Keratinocyte (primary cell): Measurements from ENCODE around the gene APCDD1L. TPM values are rescaled to one million over a fixed set of nuclear protein-coding genes. Genes with fewer than 3 reads are reported as not detected.

Source experiments
- DNase-seq: peaks from one replicate; pipeline ENCODE4 v3.0.0-alpha.2; 2011; ENCODE audit warnings: low read depth, missing footprints, low spot score
- FAIRE-seq: peaks from 2 replicates; lab custom pipeline; 2011; peaks lifted over from hg19 to GRCh38; lab: Jason Lieb, UNC
- H2AFZ ChIP-seq: 2 replicates; pipeline ENCODE4 v1.6.0; 2012; ENCODE audit warnings: low read length, control low read depth, inconsistent platforms; ENCODE audit not compliant: control insufficient read depth
- H3K27ac ChIP-seq: 2 replicates; pipeline ENCODE4 v1.5.1; 2011; ENCODE audit warnings: low read length; ENCODE audit not compliant: control insufficient read depth, insufficient read depth
- H3K27me3 ChIP-seq: 3 replicates; pipeline ENCODE4 v1.6.0; 2011; ENCODE audit warnings: low read length; ENCODE audit not compliant: control insufficient read depth, insufficient read depth; ENCODE audit errors: extremely low read depth
- H3K36me3 ChIP-seq, 2 experiments: 2 replicates in 1 of 2; 3 replicates in 1 of 2; pipeline ENCODE4 v1.5.1; 2011; ENCODE audit warnings: low read length in 2 of 2, mild to moderate bottlenecking in 1 of 2; ENCODE audit not compliant: control insufficient read depth in 2 of 2, insufficient read depth in 2 of 2; ENCODE audit errors: extremely low read depth in 1 of 2
- H3K4me1 ChIP-seq: 3 replicates; pipeline ENCODE4 v1.5.1; 2011; ENCODE audit warnings: low read length; ENCODE audit not compliant: control insufficient read depth, insufficient read depth; ENCODE audit errors: extremely low read depth
- H3K4me2 ChIP-seq: 3 replicates; pipeline ENCODE4 v1.6.0; 2011; ENCODE audit warnings: low read depth, low read length; ENCODE audit not compliant: control insufficient read depth, insufficient read depth; ENCODE audit errors: extremely low read depth
- H3K4me3 ChIP-seq, 3 experiments: fragments of 200-600 bp in 1 of 3; sonication (generic) in 1 of 3; 2 replicates in 2 of 3; 3 replicates in 1 of 3; pipeline ENCODE4 v1.5.1; 2011 to 2016; ENCODE audit warnings: low read length in 3 of 3, mild to moderate bottlenecking in 3 of 3, control low read depth in 2 of 3, inconsistent platforms in 1 of 3, low read depth in 1 of 3, mixed read lengths in 1 of 3, mixed run types in 1 of 3, moderate library complexity in 1 of 3; ENCODE audit not compliant: control insufficient read depth in 2 of 3, insufficient read depth in 2 of 3; ENCODE audit errors: extremely low read depth in 1 of 3
- H3K79me2 ChIP-seq: 2 replicates; pipeline ENCODE4 v1.6.0; 2012; ENCODE audit warnings: low read length; ENCODE audit not compliant: control insufficient read depth, insufficient read depth
- H3K9ac ChIP-seq: 3 replicates; pipeline ENCODE4 v1.6.0; 2011; ENCODE audit warnings: low read length; ENCODE audit not compliant: control insufficient read depth, insufficient read depth; ENCODE audit errors: extremely low read depth
- H3K9me1 ChIP-seq: 3 replicates; pipeline ENCODE4 v1.6.0; 2011; ENCODE audit warnings: low read length; ENCODE audit not compliant: control insufficient read depth, insufficient read depth; ENCODE audit errors: extremely low read depth
- H3K9me3 ChIP-seq: 2 replicates; pipeline ENCODE4 v1.5.1; 2012; ENCODE audit warnings: low read depth, low read length; ENCODE audit not compliant: control insufficient read depth
- H4K20me1 ChIP-seq: 3 replicates; pipeline ENCODE4 v1.6.0; 2011; ENCODE audit warnings: low read length; ENCODE audit not compliant: control insufficient read depth, insufficient read depth; ENCODE audit errors: extremely low read depth
- EZH2 ChIP-seq: IDR thresholded peaks from one replicate; pipeline ENCODE4 v1.6.1; 2012; ENCODE audit warnings: inconsistent platforms, mild to moderate bottlenecking, low read length, moderate library complexity
- dilution Hi-C: fragments of 300-500 bp; cut with MboI; formaldehyde crosslinking; loops from one replicate; pipeline ENCODE4 v1.7.0; 2020; ENCODE audit warnings: low sequenced_read_pairs; ENCODE audit not compliant: extremely low pct_ligation_motif_present
- polyA plus RNA-seq, 5 experiments: library from polyadenylated mRNA; depleted of rRNA in 3 of 5; stranded (reverse) in 3 of 5; stranded (forward) in 1 of 5; unstranded in 1 of 5; fragments of >200 nt; gene quantifications; 1 replicate in 1 of 5; 2 replicates in 3 of 5; 3 replicates in 1 of 5; pipeline versions ENCODE4 v1.2.1 to v1.2.3, GENCODE V29; 2011 to 2012; ENCODE audit warnings: missing spikeins in 2 of 5, low read depth in 1 of 5, low replicate concordance in 1 of 5
- TF ChIP-seq, protein P1 (sequence below), 3 experiments: IDR thresholded peaks in 1 of 3; conservative IDR thresholded peaks in 1 of 3; optimal IDR thresholded peaks in 1 of 3; 2 replicates in 2 of 3; 3 replicates in 1 of 3; pipeline versions ENCODE3 to v1.5.1; 2011; ENCODE audit warnings: low read length in 3 of 3, mild to moderate bottlenecking in 3 of 3, moderate library complexity in 2 of 3, control low read depth in 1 of 3, inconsistent platforms in 1 of 3; ENCODE audit not compliant: insufficient read depth in 2 of 3; ENCODE audit errors: extremely low read depth in 1 of 3

The APCDD1L gene
- polyA plus RNA-seq, 1 donor (not counting 4 experiments of a cell fraction or from before 2014, with no cell fraction given) = 0.67 TPM

DNA sequence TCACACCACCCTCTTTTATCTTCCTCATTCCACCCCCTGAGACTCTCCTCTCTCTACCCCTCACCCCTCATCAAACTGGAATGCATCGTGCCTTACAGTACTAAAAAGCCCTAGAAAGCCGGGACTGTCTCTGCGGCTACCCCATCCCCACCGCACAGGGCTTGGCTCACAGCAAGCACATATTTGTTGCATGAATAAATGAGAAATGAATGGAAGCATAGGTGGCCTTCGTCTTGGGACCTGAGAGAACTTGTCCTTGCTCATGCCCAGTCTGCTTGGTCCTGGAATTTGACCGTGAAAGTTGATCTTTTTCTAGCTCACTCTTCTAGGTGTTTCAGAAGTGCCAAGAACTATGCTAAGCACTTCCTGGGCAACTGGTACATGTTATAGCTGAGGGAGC is 53.3 kb downstream of the APCDD1L start:
- Histone ChIP-seq H3K79me2 (no peaks in the 10 kb centered on the region), H3K4me1 (peaks cover 47% of the 10 kb centered on the region), H3K9ac (peak overlapping the region; percentile 75), H3K4me3 (peak overlapping the region in 2 of 3 experiments; percentile 6 to 11), H2AFZ (peak overlapping the region; percentile 27), H3K27ac (peak overlapping the region; percentile 92), H3K9me3 (no peaks in the 10 kb centered on the region), H3K4me2 (peak overlapping the region; percentile 67), H4K20me1 (no peaks in the 10 kb centered on the region), H3K36me3 (no peaks in the 10 kb centered on the region), H3K9me1 (no peaks in the 10 kb centered on the region), H3K27me3 (no peaks in the 10 kb centered on the region)
- FAIRE-seq (peak; percentile 95), DNase-seq (peak; percentile 84)
- dilution Hi-C loops = no loop called here
- TF ChIP-seq EZH2 = no peak
- TF ChIP-seq, protein P1, sequence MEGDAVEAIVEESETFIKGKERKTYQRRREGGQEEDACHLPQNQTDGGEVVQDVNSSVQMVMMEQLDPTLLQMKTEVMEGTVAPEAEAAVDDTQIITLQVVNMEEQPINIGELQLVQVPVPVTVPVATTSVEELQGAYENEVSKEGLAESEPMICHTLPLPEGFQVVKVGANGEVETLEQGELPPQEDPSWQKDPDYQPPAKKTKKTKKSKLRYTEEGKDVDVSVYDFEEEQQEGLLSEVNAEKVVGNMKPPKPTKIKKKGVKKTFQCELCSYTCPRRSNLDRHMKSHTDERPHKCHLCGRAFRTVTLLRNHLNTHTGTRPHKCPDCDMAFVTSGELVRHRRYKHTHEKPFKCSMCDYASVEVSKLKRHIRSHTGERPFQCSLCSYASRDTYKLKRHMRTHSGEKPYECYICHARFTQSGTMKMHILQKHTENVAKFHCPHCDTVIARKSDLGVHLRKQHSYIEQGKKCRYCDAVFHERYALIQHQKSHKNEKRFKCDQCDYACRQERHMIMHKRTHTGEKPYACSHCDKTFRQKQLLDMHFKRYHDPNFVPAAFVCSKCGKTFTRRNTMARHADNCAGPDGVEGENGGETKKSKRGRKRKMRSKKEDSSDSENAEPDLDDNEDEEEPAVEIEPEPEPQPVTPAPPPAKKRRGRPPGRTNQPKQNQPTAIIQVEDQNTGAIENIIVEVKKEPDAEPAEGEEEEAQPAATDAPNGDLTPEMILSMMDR (optimal IDR thresholded peaks at IDR 0.05 in 1 of 3, IDR thresholded peaks at IDR 0.05 in 1 of 3, conservative IDR thresholded peaks at IDR 0.05 in 1 of 3; ENCODE audit: extremely low read depth in 1 of 3, insufficient read depth in 2 of 3, low read length in 3 of 3) = no peak

DNA sequence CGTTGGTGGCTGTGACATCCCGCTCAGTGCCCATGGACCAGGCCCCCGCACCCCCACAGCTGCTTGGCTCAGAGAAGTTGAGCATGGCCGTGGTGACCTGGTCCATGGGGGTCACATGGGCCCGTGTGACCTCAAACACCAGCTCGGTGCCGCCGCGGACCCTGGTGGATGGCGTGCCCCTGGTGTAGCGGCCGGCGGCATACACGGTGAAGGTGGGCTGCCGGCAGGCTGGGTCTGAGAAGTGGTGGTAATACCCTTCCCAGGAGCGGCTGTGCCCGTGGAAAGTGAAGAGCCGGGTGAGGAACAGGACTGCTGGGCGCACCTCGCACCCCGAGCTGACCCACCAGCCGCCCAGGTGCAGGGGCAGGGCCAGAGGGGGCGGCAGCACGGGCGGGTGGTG is 54.1 kb downstream of the APCDD1L start:
- Histone ChIP-seq H3K4me2 (peak overlapping the region; percentile 67), H2AFZ (no peak overlapping the region), H4K20me1 (no peaks in the 10 kb centered on the region), H3K4me3 (no peak overlapping the region), H3K9me1 (no peaks in the 10 kb centered on the region), H3K9me3 (no peaks in the 10 kb centered on the region), H3K9ac (peak overlapping the region; percentile 75), H3K79me2 (no peaks in the 10 kb centered on the region), H3K36me3 (no peaks in the 10 kb centered on the region), H3K27me3 (no peaks in the 10 kb centered on the region), H3K4me1 (peaks cover 49% of the 10 kb centered on the region), H3K27ac (peak overlapping the region; percentile 92)
- no peak for FAIRE-seq
- DNase-seq = no peak
- no peak for TF ChIP-seq EZH2
- TF ChIP-seq, protein P1 (optimal IDR thresholded peaks at IDR 0.05 in 1 of 3, IDR thresholded peaks at IDR 0.05 in 1 of 3, conservative IDR thresholded peaks at IDR 0.05 in 1 of 3; ENCODE audit: extremely low read depth in 1 of 3, insufficient read depth in 2 of 3, low read length in 3 of 3) = no peak
- dilution Hi-C loops = no loop called here
